Measurements from ENCODE around the gene MORF4L1. TPM values are rescaled to one million over a fixed set of nuclear protein-coding genes. Genes with fewer than 3 reads are reported as not detected.
A peak's percentile ranks its signal among the peaks of the same experiment; 100 is the strongest.

The MORF4L1 gene
- total and polyA plus RNA-seq, 7 experiments from 2014 or later: 246 to 405 (median 320) TPM

- ChIA-PET POLR2A (no interaction called here), CTCF (no interaction called here)
- Mint-ChIP-seq H3K36me3 (peaks cover 0 to 14% (median 4%) of the 10 kb centered on the region in 5 donors), H3K27ac (no peak overlapping the region), H3K27me3 (no peaks in the 10 kb centered on the region), H3K4me1 (peaks cover 0 to 6% (median 2%) of the 10 kb centered on the region in 7 donors), H3K9me3 (no peaks in the 10 kb centered on the region), H3K4me3 (no peak overlapping the region)
- no peak overlapping the region for H3K27ac ChIP-seq (ENCODE audit: low read depth, low read length)
- H3K4me3 ChIP-seq (ENCODE audit: low read length): no peak overlapping the region
- intact Hi-C loops (cut with micrococcal nuclease): no loop called here
- H3K27me3 ChIP-seq (ENCODE audit: control insufficient read depth in 2 of 2, insufficient read depth in 2 of 2, low read length in 2 of 2): no peaks in the 10 kb centered on the region
- H3K36me3 ChIP-seq (ENCODE audit: control insufficient read depth in 2 of 3, insufficient read depth in 3 of 3, low read length in 3 of 3): peaks cover 6 to 49% (median 16%) of the 10 kb centered on the region in 3 experiments
- no peaks in the 10 kb centered on the region for H3K9me3 ChIP-seq (ENCODE audit: control insufficient read depth in 2 of 3, low read length in 3 of 3)
- H3K4me1 ChIP-seq (ENCODE audit: control insufficient read depth in 2 of 2, insufficient read depth in 2 of 2, low read length in 2 of 2): no peaks in the 10 kb centered on the region
- no peak for DNase-seq
- no peak for ATAC-seq
Observed at GRCh38 chr15:78921940-78922339, 49.2 kb downstream of the MORF4L1 start.

DNA sequence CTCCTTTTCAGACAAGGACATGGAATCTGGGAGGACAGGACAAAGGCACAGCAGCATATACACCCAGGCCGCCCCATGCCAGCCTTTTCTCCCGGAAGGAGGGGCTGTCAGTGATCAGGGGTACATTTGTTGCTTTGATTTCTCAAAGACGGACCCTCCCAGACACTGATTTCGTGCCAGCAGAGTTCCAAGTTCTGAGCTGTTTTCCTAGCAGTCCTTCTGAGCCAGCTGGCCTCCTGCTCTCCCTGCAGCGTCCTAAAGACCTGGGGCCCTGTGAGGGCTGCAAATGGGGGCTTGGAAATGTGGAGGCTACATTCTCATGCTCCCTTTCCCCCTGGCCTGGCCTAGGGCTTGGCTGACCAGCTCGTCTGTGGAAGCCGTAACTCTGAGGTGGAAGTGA is 49.8 kb downstream of the MORF4L1 start:
- Mint-ChIP-seq H3K4me3 (no peak overlapping the region), H3K9me3 (no peaks in the 10 kb centered on the region), H3K4me1 (peaks cover 0 to 6% (median 0%) of the 10 kb centered on the region in 7 donors), H3K27me3 (no peaks in the 10 kb centered on the region), H3K36me3 (peaks cover 0 to 20% (median 4%) of the 10 kb centered on the region in 5 donors), H3K27ac (no peak overlapping the region)
- H3K36me3 ChIP-seq (ENCODE audit: control insufficient read depth in 2 of 3, insufficient read depth in 3 of 3, low read length in 3 of 3): peaks cover 5 to 49% (median 16%) of the 10 kb centered on the region in 3 experiments
- no peaks in the 10 kb centered on the region for H3K4me1 ChIP-seq (ENCODE audit: control insufficient read depth in 2 of 2, insufficient read depth in 2 of 2, low read length in 2 of 2)
- POLR2A ChIA-PET: no interaction called here
- DNase-seq (no peak), ATAC-seq (no peak)
- H3K4me3 ChIP-seq (ENCODE audit: low read length): no peak overlapping the region
- no peaks in the 10 kb centered on the region for H3K9me3 ChIP-seq (ENCODE audit: control insufficient read depth in 2 of 3, low read length in 3 of 3)
- H3K27me3 ChIP-seq (ENCODE audit: control insufficient read depth in 2 of 2, insufficient read depth in 2 of 2, low read length in 2 of 2): no peaks in the 10 kb centered on the region
- intact Hi-C loops (cut with micrococcal nuclease): no loop called here
- CTCF ChIA-PET: no interaction called here
- no peak overlapping the region for H3K27ac ChIP-seq (ENCODE audit: low read depth, low read length)

GRCh38 chr15:78923015-78923414 is 50.3 kb downstream of the MORF4L1 start:
- DNase-seq (no peak), ATAC-seq (peak; percentile 28)
- Mint-ChIP-seq H3K4me1 (peaks cover 0 to 6% (median 0%) of the 10 kb centered on the region in 7 donors), H3K27me3 (no peaks in the 10 kb centered on the region), H3K36me3 (peaks cover 0 to 24% (median 4%) of the 10 kb centered on the region in 5 donors), H3K27ac (peak overlapping the region in 1 of 9 donors; percentile 41), H3K4me3 (no peak overlapping the region), H3K9me3 (no peaks in the 10 kb centered on the region)
- Histone ChIP-seq H3K27ac (ENCODE audit: low read depth, low read length) (no peak overlapping the region), H3K4me1 (ENCODE audit: control insufficient read depth in 2 of 2, insufficient read depth in 2 of 2, low read length in 2 of 2) (no peaks in the 10 kb centered on the region), H3K27me3 (ENCODE audit: control insufficient read depth in 2 of 2, insufficient read depth in 2 of 2, low read length in 2 of 2) (no peaks in the 10 kb centered on the region), H3K36me3 (ENCODE audit: control insufficient read depth in 2 of 3, insufficient read depth in 3 of 3, low read length in 3 of 3) (peaks cover 3 to 45% (median 16%) of the 10 kb centered on the region in 3 experiments), H3K4me3 (ENCODE audit: low read length) (no peak overlapping the region), H3K9me3 (ENCODE audit: control insufficient read depth in 2 of 3, low read length in 3 of 3) (no peaks in the 10 kb centered on the region)
- ChIA-PET POLR2A (no interaction called here), CTCF (no interaction called here)
- intact Hi-C loops (cut with micrococcal nuclease): no loop called here

- POLR2A ChIA-PET: no interaction called here
- no peak overlapping the region for H3K27ac ChIP-seq (ENCODE audit: low read depth, low read length)
- peaks cover 3 to 39% (median 16%) of the 10 kb centered on the region in 3 experiments for H3K36me3 ChIP-seq (ENCODE audit: control insufficient read depth in 2 of 3, insufficient read depth in 3 of 3, low read length in 3 of 3)
- no peak for ATAC-seq
- DNase-seq: no peak
- H3K4me3 ChIP-seq (ENCODE audit: low read length): no peak overlapping the region
- intact Hi-C loops (cut with micrococcal nuclease): no loop called here
- Mint-ChIP-seq H3K27me3 (no peaks in the 10 kb centered on the region), H3K9me3 (no peaks in the 10 kb centered on the region), H3K4me1 (peaks cover 0 to 6% (median 0%) of the 10 kb centered on the region in 7 donors), H3K27ac (peak overlapping the region in 3 of 9 donors; percentile 42 to 62 (median 62)), H3K4me3 (no peak overlapping the region), H3K36me3 (peaks cover 0 to 24% (median 4%) of the 10 kb centered on the region in 5 donors)
- H3K27me3 ChIP-seq (ENCODE audit: control insufficient read depth in 2 of 2, insufficient read depth in 2 of 2, low read length in 2 of 2): no peaks in the 10 kb centered on the region
- no peaks in the 10 kb centered on the region for H3K9me3 ChIP-seq (ENCODE audit: control insufficient read depth in 2 of 3, low read length in 3 of 3)
- CTCF ChIA-PET: no interaction called here
- H3K4me1 ChIP-seq (ENCODE audit: control insufficient read depth in 2 of 2, insufficient read depth in 2 of 2, low read length in 2 of 2): no peaks in the 10 kb centered on the region
Observed at GRCh38 chr15:78923480-78924360, 51.0 kb downstream of the MORF4L1 start.

DNA sequence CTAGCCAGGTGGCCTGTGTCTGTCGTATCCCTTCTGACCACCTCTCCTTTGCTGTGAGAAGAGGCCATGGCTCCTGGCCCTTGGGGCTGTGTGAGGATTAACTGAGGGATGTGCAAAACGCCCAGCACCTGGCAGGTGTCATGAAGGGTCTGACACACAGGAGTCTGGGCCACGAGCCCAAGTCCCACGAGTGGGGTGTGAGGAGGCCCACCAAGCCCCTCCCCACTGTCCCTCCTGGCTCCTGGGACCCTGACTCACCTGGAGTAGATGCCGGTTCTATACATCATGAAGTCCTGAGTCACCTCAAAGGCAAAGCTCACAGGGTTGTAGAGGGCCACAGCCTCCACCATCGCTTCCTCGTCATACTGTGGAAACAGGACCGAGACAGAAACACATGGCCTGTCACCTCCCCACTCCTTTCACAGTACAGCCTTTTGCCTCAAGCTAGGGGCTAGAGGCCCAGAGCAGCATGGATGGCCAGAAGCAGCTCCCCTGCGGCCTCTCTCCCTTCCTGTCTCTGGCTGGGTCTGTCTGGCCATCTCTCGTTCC is 52.5 kb downstream of the MORF4L1 start:
- Histone ChIP-seq H3K27ac (ENCODE audit: low read depth, low read length) (no peak overlapping the region), H3K4me1 (ENCODE audit: control insufficient read depth in 2 of 2, insufficient read depth in 2 of 2, low read length in 2 of 2) (no peaks in the 10 kb centered on the region), H3K4me3 (ENCODE audit: low read length) (no peak overlapping the region), H3K36me3 (ENCODE audit: control insufficient read depth in 2 of 3, insufficient read depth in 3 of 3, low read length in 3 of 3) (peaks cover 3 to 28% (median 16%) of the 10 kb centered on the region in 3 experiments), H3K9me3 (ENCODE audit: control insufficient read depth in 2 of 3, low read length in 3 of 3) (no peaks in the 10 kb centered on the region), H3K27me3 (ENCODE audit: control insufficient read depth in 2 of 2, insufficient read depth in 2 of 2, low read length in 2 of 2) (no peaks in the 10 kb centered on the region)
- no peaks in the 10 kb centered on the region for H3K27me3 Mint-ChIP-seq
- ChIA-PET POLR2A (interaction anchor here (0.6 kb wide), 1 partner anchor 29 kb away, joined by 6 read pairs; no protein-coding TSS in a partner anchor), CTCF (no interaction called here)
- H3K36me3 Mint-ChIP-seq: peaks cover 0 to 24% (median 3%) of the 10 kb centered on the region in 5 donors
- H3K27ac Mint-ChIP-seq: peak overlapping the region in 4 of 9 donors; percentile 51 to 74 (median 55)
- H3K4me1 Mint-ChIP-seq: peaks cover 0 to 6% (median 0%) of the 10 kb centered on the region in 7 donors
- H3K4me3 Mint-ChIP-seq: no peak overlapping the region
- no peaks in the 10 kb centered on the region for H3K9me3 Mint-ChIP-seq
- intact Hi-C loops (cut with micrococcal nuclease): no loop called here
- no peak for DNase-seq
- no peak for ATAC-seq

DNA sequence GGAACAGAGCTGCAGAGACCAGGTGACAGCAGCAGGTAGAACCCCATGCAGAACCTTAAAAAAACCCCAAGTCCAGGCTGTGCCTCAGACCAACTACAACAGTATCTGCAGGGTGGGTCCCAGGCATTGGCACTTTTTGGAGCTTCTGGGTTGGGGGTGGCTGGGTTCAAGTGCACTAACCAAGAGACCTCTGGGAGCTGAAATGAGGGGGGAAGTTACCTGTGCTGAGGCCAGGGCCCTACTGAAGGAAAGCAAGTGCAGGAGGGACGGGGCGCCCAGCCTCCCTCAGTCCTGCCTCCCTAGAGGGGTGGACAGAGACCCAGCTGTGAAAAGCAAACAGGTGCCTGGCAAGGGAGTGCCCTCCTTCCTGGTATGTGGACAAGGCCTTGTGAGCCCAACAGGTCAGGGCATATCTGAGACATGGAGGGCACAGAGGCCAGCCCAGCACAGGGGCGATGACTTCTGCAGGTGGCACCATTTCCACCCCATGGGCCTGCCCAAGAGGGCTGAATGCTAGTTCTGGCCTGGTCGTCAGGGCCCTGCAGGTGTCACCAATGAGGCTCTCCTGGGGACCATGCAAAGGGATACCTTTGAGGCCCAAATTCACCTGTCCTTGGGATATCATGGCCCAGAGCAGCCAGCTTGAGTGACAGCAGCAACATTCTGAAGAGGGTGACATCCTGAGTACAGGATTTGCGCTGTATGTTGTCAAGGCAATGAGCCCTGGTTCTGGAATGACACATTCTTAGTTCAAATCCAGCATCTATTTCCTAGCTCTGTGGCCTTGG is 53.5 kb downstream of the MORF4L1 start:
- Histone ChIP-seq H3K27ac (ENCODE audit: low read depth, low read length) (no peak overlapping the region), H3K4me1 (ENCODE audit: control insufficient read depth in 2 of 2, insufficient read depth in 2 of 2, low read length in 2 of 2) (no peaks in the 10 kb centered on the region), H3K9me3 (ENCODE audit: control insufficient read depth in 2 of 3, low read length in 3 of 3) (no peaks in the 10 kb centered on the region), H3K4me3 (ENCODE audit: low read length) (no peak overlapping the region), H3K36me3 (ENCODE audit: control insufficient read depth in 2 of 3, insufficient read depth in 3 of 3, low read length in 3 of 3) (peaks cover 3 to 26% (median 13%) of the 10 kb centered on the region in 3 experiments), H3K27me3 (ENCODE audit: control insufficient read depth in 2 of 2, insufficient read depth in 2 of 2, low read length in 2 of 2) (no peaks in the 10 kb centered on the region)
- no peaks in the 10 kb centered on the region for H3K27me3 Mint-ChIP-seq
- no peak for DNase-seq
- no peak overlapping the region for H3K4me3 Mint-ChIP-seq
- no peak for ATAC-seq
- CTCF ChIA-PET: no interaction called here
- intact Hi-C loops (cut with micrococcal nuclease): no loop called here
- H3K9me3 Mint-ChIP-seq: no peaks in the 10 kb centered on the region
- peaks cover 0 to 4% (median 0%) of the 10 kb centered on the region in 7 donors for H3K4me1 Mint-ChIP-seq
- peaks cover 0 to 22% (median 3%) of the 10 kb centered on the region in 5 donors for H3K36me3 Mint-ChIP-seq
- POLR2A ChIA-PET: no interaction called here
- H3K27ac Mint-ChIP-seq: peak overlapping the region in 3 of 9 donors; percentile 10 to 53 (median 53)

Data from naive thymus-derived CD4-positive, alpha-beta T cell (primary cell).